HG03139 (cell line): ENCODE measurements around the gene GRIK1.
"Not testable (repeated sequence)": the region's sequence is repeated elsewhere in the genome, so short reads cannot be mapped to it uniquely, and the experiment has no call there.

Experiments
- ATAC-seq: cut with Tn5 transposase; IDR thresholded peaks from one replicate; pipeline ENCODE4 v1.9.1; 2021; ENCODE audit not compliant: unreplicated experiment

The GRIK1 gene

DNA sequence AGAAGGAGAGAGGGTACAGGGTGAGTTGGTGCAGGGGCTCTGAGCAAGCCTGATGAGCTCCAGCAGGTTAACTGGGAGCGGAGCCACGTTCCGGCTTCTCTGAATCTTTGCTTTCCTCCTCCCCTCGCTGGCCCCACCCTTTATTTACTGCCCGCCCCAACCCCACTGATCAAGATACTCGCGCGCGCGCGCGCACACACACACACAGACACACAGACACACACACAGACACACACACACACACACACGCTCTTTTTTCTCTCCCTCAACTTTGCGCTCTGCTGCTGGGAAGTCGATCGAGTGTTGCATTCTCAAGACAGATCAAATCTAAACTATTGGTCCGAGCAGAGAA, at the start of gene GRIK1:
Gene GRIK1, minus strand, starts transcription at position 73 of the 352 bp plus-strand sequence.
- no peak for ATAC-seq

DNA sequence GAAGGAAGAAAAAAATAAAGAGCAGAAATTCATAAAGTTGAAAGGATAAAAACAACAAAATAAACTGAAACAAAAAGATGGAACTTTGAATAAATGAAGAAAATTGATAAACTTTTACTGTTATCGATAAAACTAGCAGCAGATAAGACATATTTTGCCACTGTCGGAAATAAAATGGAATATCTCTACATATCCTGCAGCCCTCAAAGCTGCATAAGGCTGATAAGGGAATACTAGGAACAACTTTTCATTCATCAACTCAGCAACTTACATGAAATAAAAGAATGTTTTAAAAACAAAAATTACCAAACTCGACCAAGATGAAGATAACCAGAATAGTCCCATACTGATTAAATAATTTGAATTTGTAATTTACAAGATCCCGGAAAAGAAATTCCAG, 48.0 kb upstream of the GRIK1 start:
- no peak for ATAC-seq

DNA sequence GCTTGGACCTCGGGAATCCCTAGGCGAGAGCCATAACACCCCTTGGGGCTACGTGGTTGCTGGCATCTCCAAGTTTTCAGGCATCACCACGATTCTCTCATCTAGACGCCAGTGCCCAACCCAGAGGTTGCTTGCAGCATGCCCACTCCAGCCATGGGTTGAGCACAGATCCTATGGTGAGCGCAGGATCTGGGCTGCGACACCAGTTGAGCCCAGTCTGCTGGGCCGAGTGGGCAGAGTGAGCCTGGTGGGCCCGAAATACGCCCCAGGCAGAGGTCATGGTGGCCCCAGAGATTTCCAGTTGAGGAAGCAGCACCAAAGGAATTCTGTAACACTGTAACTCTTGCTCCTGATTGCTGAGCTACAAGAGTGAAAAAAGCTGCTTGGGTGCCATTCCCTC, 46.1 kb upstream of the GRIK1 start:
- no peak for ATAC-seq

DNA sequence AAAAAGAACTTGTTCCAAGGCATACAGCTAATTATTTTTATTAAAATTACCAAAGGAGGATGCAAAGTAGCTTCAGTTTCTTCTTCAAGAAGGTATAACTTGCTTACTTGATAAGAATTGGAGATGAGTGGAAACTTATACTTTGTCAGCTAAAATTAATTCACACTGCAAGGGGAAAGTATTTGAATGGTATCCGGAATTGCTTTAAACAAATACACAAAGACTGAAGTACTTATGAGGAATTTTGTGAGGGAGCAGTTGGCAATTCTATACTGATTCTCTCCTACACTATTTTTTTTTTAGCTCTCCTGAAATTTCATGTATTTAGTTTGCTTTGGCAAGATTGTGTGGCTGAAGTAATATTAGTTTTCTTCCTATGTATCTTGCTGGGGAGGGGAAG, 39.2 kb upstream of the GRIK1 start:
- ATAC-seq, result no peak

DNA sequence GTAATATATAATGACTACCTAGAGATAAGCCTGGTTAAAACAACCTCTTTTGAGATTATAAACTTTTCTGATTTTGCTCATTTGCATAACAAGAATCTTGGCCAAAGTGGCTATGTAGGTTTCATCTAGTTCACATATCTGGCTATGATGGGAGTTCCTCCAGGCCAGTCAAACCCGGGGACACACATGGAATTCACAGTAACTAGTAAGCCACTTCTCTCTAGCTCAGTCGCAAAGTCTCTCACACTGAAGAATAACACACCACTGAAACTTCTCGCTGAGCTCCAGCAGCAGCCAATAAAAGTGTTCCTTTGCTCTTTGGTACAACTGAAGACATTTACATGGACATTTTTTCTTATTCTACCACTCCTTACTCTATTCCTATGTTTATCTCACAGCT, 36.0 kb upstream of the GRIK1 start:
- ATAC-seq, result no peak

DNA sequence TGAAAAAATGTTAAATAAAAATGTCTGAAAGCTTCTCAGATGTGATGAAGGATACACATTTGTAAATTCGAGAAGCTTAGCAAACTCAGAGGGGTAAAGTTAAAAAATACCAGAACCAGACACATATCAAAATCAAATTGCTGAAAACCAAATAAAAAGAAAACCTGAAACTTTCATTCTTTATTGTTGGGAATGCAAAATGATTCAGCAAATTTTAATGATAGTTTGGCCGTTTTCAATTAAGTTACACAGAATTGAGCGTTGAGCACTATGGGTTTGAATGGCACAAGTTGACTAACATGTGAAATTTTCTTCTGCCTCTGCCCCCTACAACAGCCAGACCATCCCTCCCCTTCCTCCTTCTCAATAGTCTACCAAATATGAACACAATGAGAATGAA, 33.5 kb upstream of the GRIK1 start:
- ATAC-seq, result no peak

DNA sequence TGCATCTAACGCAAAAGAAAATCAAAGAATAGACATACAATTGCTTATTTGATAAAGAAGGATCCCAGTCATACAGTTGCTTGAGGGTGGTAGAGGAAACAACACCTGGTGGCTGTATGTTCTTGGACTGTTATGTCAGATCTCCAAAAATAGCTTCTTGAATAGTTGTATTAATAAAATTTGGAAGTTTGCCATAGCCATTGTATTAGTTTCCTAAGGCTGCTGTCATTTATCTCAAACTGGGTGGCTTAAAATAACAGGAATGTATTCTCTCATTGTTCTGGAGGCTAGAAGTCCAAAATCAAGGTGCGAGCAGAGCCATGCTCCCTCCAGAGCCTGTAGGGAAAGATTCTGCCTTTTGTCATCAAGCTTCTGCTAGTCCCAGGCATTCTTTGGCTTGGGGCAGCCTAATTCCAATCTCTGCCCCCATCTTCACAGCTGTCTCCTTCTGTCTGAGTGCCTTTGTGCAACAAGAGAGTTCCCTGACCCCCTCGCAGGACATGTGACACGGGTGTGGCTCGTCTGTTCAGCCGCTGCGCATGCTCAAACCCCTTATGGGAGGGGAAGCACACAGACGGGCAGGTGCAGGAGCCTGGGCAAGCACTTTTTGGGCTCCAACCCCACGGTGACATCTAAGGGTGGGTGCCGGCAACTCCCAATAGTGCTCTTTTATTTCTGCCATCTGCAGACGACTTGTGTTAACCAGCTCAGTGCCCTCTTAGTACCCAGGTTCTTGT, 21.7 kb upstream of the GRIK1 start:
- ATAC-seq, result no peak

DNA sequence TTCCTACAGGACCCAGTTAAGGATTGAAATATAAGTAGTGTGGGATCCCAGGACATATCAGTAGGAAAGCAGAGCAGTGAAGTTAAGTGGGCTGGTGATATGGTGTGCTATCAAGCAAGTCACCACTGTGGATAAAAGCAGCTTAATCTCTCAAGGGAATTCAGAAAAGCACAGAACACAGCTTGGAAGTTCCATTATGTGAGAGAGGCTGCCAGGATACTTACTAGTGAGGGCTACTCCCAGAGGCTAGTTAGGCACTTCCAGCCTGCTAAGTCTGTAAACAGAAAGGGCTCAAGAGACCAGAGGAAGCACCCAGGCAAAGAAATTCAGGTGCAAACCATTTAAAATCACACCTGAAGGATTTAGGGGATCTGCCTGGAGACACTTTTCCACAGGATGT, 18.8 kb upstream of the GRIK1 start:
- ATAC-seq, result no peak

DNA sequence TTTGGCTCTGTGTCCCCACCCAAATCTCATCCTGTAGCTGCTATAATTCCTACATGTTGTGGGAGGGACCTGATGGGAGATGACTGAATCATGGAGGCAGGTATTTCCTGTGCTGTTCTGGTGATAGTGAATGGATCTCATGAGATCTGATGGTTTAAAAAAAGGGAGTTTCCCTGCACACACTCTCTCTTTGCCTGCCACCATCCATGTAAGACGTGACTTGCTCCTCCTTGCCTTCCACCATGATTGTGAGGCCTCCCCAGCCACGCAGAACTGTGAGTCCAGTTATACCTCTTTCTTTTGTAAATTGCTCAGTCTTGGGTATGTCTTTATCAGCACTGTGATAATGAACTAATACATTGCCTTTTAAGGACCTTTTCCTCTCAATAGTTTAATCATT, 18.2 kb upstream of the GRIK1 start:
- not testable (repeated sequence) for ATAC-seq

DNA sequence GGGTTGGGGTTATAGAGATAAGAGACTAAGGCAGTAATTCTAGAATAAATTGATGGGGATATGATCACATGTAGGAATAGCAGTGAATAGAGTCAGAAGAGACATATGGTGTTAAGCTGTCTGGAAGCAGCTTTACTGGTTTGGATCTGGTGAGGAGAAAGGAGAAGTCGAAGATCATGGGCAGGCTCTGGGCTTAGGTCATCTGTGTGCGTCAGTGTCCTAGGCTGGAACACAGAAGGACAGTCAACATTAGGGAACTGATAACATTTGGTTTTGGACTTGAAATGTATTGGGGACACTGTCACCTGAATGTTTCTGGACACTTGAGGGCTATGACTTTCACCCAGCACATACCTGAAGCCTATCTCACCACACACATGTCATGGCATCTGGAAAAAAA, 13.9 kb upstream of the GRIK1 start:
- no peak for ATAC-seq

DNA sequence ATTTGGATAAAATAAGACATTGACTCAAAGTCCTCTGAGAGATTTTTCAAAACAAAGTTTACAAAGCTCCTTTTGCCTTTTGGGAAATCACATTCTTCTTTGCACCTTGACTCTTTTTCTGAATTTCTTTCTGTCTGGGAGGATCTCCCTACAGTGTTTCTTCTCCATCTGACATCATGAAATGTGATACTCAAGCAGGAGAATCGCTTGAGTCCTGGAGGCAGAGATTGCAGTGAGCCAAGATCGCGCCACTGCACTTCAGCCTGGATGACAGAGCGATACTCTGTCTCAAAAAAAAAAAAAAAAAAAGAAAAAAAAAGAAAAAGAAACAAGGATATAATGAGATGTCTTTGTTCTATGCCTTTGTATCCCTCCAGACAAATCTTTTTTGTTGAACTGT, 13.3 kb upstream of the GRIK1 start:
- ATAC-seq, result no peak

DNA sequence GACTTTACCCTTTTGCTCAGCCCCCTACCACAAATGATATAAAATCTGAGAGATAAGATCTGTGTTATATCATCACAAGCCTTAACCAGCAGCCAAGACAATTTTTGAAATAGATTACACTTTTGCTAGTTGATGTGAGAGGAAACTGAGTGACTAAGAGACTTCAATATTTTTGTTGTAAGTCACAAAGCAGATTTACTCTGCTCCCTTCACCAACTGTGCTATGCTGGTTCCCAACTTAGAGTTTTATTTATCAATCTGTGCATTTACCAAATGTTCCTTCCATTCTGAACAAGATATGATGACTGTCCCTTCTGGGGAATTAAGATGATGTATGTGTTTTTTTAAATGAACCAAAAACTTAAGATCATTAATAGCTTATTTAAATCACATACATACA, 12.1 kb upstream of the GRIK1 start:
- no peak for ATAC-seq

DNA sequence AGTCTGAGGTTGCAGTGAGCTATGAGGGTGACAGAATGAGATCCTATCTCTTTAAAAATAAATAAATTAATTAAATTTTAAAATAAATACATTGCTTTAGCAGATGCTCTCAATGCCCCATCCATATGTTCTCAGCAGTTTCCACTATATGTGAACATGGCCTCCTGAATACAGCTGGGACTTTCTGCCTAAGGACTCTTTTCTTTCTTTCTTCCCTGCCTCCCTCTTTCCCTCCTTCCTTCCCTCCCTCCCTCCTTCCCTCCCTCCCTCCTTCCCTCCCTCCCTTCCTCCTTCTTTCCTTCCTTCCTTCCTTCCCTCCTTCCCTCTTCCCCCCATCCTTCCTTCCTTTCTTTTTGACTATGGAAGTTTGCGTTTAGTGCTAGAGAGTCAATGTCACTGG, 10.2 kb upstream of the GRIK1 start:
- ATAC-seq, result no peak

DNA sequence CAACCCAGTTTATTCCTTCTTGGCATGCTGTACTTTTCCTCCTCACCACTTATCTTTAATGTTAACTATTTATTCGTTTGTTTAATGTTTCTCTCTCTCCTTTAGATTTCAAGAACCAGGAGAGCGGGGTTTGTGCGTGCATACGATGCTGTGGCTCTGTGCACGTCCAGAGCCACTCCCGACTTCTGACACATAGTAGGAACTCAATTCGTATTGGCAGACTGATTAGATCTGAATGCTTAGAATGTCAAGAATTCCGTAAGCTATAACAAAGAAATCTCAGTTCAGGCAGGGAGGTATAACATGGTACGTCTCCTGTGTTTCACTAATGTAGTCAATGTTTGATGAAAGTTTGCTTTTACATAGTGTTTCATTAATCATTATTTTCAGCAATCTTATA, 7.3 kb upstream of the GRIK1 start:
- no peak for ATAC-seq

DNA sequence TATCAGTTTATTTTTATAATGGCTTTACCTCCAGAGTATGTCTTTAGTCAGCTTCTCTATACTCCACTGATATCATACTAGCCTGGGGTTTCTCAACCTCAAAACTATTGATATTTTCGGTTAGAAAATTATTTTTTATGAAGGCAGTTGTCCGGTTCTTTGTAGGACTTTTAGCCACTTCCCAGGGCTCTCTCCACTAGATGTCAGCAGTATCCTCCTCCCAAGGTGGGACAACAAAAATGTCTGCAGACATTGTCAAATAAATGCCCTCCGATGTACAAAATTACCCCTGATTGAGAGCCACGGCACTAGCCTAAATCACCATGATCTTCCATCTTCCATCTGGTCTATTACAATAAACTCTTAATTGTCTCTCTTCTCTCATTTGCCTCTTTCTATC, 4.1 kb upstream of the GRIK1 start:
- no peak for ATAC-seq

DNA sequence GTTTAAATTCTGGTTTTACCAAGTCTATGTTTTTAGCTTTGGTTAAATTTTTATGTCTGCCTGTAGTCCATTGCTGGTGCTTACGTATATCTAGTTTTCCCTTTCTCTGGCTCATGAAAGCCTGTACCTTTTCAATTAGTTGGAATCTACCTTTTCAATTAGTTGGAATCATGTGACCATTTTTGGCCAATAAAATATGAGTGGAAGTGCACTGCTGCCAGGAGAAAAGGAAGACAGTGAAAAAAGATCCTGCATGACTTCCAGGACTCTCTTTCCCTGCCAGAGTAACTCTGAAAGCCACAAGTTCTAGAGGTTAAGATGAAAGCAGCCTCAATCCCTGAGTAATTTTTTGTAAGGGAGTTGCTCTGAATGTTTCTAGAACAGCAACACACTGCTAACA, 2.2 kb upstream of the GRIK1 start:
- no peak for ATAC-seq

DNA sequence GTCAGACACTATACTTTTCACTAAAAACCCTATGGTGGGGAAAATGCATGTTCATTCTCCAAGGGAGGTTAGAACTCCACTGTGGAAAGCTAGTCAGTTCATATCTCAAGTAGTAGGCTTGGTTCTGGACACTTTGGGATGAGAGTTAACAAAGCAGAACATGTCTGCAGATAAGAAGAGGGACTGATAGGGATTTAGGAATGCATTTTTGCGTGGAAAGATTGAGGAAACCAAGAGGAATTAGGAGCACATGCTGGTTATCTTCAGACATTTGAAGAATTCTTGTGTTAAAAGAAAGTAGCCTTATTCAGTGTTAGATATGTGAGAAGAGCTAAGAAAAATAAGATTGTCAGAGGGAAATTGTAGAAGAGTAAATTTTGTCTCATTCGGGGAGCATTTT, 1.2 kb upstream of the GRIK1 start:
- no peak for ATAC-seq

DNA sequence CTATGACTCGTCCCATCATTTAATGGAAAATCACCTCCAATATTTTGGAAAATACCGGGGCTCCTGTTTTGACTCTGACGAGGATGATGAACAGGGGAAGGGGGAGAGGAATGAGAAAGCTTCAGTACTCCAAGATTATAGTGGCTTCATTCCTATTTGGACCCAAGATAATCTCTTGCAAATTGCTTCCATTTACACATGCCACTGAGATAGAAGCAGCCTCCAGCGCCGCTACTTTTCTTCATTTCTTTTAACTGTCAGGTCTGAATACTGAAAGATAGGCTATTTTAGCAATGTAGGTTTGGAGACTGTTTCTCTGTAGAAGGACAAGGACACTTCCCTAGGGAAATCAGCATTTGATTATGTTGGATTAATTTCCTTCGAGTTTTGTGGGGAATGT, 565 bp upstream of the GRIK1 start:
- ATAC-seq, result no peak

DNA sequence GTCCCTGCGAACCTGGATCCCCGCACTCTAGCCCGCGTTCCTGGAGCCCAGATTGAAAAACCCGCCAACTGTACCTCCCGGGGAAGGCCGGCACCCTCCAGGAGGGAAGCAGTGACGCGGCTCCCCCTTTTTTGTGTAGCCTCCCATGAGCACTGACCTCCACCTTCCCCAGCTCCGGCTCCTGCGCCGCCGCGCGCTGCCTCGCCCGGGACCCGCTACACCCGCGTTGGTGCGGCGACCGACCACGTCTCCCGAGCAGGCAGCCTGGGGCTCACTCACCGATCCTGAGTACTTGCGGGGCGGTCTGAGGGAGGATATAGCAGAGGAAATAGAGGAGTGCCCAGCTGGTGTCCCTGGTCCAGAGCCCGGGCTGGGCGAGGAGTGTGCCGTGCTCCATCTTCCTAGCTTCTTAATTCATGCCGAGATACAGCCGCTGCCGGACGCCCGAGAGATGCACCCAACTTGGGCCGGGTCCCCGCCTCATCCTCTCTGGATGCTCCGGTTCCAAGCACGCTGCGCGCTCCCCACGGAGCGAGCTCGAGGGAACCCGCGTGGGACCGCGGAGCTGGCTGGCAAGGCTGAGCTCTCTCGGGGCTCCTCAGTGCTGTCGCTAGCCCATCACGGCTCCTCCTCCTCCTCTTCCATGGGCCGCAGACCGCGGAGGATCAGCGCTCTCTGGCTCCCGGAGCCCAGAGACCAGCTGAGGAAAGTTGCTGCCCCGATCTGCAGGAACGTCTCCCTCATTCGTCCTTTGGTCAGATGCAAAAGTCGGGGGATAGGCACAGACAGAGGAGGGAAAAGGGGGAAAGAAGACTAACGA, 482 bp downstream of the GRIK1 start:
- ATAC-seq, result no peak

DNA sequence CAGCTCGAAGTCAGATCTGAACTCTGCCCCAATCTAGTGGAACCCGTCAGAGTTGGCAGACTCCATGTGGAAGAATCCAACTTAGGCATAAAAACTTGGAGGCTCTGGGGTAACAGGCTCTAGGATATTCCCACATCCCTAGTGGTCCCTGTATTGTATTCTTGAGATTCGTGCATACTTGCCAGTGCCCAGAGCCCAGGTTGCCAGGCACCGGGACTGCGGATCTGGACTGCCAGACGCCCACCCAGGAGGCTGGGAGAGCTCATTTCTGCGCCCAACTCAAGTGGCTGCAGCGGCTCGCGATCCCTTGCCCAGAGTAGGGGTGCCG, 1.1 kb downstream of the GRIK1 start:
- ATAC-seq, result no peak

DNA sequence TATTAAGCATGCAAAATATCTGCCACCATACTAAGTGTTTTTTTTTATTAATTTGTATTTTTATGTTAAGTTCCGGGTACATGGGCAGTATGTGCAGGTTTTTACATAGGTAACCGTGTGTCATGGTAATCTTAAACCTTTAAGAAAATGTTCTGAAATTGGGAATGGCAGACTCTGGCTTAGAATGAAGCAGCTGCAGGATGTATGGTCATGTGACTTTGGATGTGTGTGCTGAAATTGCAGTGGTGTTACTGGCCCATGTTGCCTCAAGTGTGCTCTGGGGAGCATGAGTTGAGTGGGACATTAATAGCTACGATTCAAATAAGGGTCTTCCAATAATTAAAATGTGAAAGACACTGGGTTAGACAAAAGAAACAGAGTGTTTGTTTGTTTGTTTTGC, 6.7 kb downstream of the GRIK1 start:
- ATAC-seq, result no peak

DNA sequence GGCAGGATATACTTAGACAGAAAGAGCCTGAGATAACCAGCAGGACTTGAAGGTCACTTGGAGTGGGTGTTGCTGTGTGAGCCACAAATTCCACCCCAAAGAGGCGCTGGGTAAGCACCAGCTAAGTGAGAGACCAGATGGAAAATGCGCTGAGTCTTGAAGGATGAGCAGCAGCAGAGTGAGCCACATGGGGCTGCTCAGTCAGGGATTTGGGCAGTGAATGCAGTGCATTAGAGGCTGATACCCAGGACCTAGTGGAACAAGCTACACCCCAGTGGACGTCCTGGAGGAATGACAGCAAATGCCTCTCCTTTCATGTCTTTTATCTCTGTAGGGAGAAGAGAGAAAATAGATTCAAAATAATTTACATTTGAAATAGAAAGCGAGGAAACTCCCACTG, 11.3 kb downstream of the GRIK1 start:
- no peak for ATAC-seq

DNA sequence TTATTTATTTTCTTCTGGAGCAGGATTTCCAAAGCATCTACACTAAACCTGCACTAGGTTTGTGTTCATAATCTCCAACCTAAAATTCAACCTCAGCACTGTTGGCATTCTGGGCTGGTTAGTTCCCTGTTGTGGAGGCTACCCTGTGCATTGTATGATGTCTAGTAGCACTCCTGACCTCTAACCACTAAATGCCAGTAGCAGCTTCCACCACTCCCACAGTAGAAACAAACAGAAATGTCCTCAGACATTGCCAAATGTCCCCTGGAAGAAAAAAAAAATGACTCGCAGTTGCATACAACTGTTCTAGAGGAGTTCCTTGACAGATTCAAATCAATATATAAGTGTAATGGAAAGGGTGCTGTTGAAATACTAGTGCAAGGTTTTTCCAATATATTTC, 18.9 kb downstream of the GRIK1 start:
- no peak for ATAC-seq
